HL-60/S4 (cell line): Measurements from ENCODE around the gene OGDHL.

Source experiments
- in situ Hi-C: fragments of 300-500 bp; cut with MboI; formaldehyde crosslinking; loops from 2 replicates; pipeline ENCODE4 v1.14.3; 2022; ENCODE audit warnings: low sequenced_read_pairs

The OGDHL gene

DNA sequence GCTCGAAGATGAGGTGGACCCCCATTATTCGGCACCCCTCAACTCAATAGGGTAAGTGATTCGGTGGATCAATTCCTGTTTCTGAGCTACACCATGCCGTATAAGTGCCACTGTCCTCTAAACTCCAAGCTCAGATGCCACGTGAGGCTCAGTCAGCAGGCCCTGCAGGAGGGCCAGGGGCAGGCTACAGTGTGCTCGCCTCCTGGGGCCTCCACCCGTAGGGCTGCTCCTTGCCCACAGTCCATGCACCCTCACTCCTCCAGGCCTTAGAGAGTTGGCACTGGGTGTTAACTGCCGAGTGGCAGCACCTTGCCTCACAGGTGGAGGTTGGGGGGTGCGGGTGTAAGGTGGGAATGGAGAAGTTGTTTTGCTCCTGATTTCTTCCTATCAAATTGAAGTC lies 70.5 kb downstream of the OGDHL start:
- in situ Hi-C loops = no loop called here

DNA sequence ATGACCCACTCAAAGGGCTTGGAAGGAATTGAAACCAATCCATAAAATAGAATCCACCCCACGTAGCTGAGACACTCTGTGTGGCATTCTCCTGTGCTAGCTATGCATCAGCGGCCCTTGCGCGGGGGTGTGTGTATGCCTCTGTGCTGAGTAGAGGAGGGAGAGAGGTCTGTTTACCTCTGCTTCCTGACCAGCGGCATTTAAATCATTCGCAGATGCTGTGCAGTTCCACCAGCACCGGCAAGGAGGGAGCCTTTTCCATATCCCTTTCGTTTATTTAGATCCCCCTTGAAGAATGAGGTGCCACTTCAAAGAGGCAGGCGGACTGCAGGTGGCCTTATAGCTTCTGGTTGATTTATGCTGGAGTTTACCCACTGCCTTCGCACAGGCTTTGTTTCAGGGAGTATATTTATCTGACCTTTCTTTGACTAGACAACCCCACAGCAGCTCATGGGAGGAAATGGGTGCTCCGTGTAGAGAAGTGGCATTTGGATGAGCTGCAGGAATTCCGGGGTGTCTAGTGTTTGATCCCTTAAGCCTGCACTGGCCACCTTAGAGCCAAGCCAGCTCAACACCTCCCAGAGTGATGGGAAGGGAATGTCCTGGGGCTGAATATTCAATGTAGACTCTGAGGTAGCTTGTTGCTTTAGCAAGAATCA lies 71.3 kb downstream of the OGDHL start:
- in situ Hi-C loops = no loop called here

DNA sequence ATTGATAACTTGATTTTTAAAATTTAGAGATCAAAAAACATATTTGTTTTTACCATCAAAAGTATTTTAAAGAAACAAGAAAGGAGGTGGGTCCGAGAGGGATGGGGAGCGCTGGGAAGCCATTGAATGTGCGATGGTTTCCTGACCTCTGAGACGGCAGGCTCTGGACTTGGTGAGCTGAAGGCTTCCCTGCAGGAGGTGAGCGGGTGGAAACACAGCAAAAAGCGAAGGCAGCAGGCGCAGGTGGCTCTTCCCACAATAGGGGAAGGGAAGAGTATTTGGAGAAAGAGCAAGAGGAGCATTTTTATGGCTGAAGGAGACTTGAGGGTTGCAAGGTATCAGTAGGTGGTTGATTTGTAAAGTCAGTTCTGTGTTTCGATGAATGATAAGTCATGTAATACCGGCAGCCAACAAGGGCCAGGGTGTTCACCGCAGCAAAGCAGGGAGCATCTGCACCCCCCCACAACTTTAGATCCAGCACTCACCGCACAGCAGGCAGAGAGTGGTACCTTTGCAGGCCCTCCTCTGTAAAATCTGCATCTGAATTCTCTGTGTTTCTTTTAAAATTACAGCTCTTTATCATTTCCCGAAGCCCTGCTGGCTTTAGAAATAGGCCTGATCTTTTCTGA lies 72.1 kb downstream of the OGDHL start:
- in situ Hi-C loops = no loop called here

DNA sequence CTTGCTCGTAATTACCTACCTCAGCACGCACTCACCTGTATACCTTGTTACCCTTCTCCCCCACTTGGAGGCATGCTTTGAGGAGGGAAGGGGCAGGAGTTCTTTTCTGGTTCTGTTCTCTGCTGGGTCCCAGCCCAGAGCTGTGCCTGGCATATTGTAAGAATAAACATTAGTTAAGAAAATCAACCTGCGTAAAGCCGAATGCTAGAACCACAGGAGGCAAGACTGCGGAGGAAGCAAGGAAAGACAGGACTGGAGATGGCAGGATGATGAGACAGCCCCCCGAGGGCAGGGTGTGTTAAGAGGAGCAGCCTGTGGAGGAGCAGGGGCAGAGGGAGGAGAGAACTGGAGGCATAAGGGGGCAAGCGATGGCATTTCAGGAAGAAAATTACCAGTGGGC lies 73.2 kb downstream of the OGDHL start:
- in situ Hi-C loops = no loop called here

DNA sequence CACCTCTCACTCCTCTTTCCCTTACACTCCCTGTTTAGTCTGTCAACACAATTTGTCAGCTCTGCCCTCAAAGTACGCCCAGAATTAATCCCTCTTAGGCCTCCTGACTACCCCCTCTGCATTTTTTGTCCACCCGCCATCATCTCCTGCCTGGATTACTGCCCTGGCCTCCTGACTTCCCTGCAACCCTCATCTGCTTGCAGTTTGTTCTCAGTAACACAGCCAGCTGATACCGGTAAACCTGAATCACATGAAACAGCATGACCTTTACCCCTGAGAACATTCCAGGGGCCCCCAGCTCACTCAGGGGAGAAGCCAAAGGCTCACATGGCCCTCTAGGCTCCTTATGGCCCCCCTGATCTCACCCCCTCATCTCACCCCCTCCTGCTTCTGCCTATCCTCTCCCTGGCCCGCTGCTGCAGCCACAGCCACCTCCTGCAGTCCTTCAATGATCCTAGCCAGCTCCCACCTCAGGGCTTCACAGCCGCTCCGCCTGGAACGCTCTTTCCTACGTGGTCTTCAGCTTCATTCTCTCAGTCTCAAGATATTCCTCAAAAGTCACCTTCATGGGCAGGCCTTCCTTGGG lies 73.8 kb downstream of the OGDHL start:
- in situ Hi-C loops = no loop called here

DNA sequence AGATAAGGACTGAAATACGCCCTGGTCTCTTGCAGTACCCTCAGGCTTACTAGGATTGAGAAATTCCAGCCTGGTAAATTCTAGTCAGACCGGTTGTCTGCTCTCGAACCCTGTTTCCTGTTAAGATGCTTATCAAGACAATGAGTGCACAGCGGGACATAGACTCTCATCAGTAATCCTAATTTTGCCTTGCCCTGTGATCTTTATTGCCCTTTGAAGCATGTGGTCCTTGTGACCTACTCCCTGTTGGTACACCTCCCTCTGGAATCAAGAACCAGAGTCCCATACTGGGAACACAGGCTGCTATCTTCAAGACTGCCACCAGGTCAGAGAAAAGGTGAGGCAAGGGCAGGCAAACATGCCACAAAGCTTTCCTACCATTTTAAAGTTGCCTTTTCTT lies 75.5 kb downstream of the OGDHL start:
- in situ Hi-C loops = no loop called here
